Upper lobe of right lung (tissue), 1 donor: ENCODE measurements around the gene ZCCHC24. TPM values are rescaled to one million over a fixed set of nuclear protein-coding genes. Genes with fewer than 3 reads are reported as not detected.

Source experiments
- ATAC-seq: fragments of 200-7000 bp; cut with Tn5 transposase; one replicate; pipeline ENCODE4 v1.9.1; 2020; ENCODE audit warnings: mild to moderate bottlenecking, moderate library complexity
- DNase-seq: peaks from one replicate; pipeline ENCODE4 v3.0.0-alpha.2; 2020
- H3K27ac ChIP-seq: fragments of 200-600 bp; one replicate; pipeline ENCODE4 v1.8.0; 2022
- H3K27me3 ChIP-seq: fragments of 200-600 bp; one replicate; pipeline ENCODE4 v1.8.0; 2022; ENCODE audit warnings: mild to moderate bottlenecking
- H3K36me3 ChIP-seq: fragments of 200-600 bp; one replicate; pipeline ENCODE4 v1.8.0; 2022
- H3K4me1 ChIP-seq: fragments of 200-600 bp; one replicate; pipeline ENCODE4 v1.8.0; 2022
- H3K4me3 ChIP-seq: fragments of 200-600 bp; one replicate; pipeline ENCODE4 v1.8.0; 2022; ENCODE audit warnings: mild to moderate bottlenecking
- H3K9me3 ChIP-seq: fragments of 200-600 bp; one replicate; pipeline ENCODE4 v1.8.0; 2022
- CTCF ChIP-seq: fragments of 200-600 bp; IDR thresholded peaks from one replicate; pipeline ENCODE4 v1.8.0; 2022; ENCODE audit warnings: antibody characterized with exemption
- intact Hi-C: fragments of 100-400 bp; cut with DNase I; formaldehyde crosslinking; loops from one replicate; pipeline ENCODE4 v1.11.0; 2022
- total RNA-seq: library from RNA; stranded (reverse); fragmentation: NEBNext Ultra II Directional; extraction: Animal tissue kit (Norgen Biotek cat#: 25700); gene quantifications from one replicate; pipeline ENCODE4 v1.2.1, GENCODE V29; 2021
- donor health status: DM: no; HTN: yes; CAD: no; lungs with severe emphysema.

ZCCHC24 gene
- total RNA-seq, 1 donor from 2014 or later: 32.4 TPM

GRCh38 chr10:79471776-79472175 is 26.4 kb upstream of the ZCCHC24 start:
- H3K27ac ChIP-seq: no peak overlapping the region
- H3K9me3 ChIP-seq: no peaks in the 10 kb centered on the region
- no peak for ATAC-seq
- H3K27me3 ChIP-seq: no peaks in the 10 kb centered on the region
- no peak for TF ChIP-seq CTCF
- H3K36me3 ChIP-seq: no peaks in the 10 kb centered on the region
- H3K4me1 ChIP-seq: peaks cover 13% of the 10 kb centered on the region
- no peak for DNase-seq
- no peak overlapping the region for H3K4me3 ChIP-seq
- intact Hi-C loops: no loop called here

GRCh38 chr10:79470096-79470495 is 24.7 kb upstream of the ZCCHC24 start:
- Histone ChIP-seq H3K27ac (no peak overlapping the region), H3K4me1 (peaks cover 13% of the 10 kb centered on the region), H3K36me3 (no peaks in the 10 kb centered on the region), H3K27me3 (no peaks in the 10 kb centered on the region), H3K4me3 (no peak overlapping the region), H3K9me3 (no peaks in the 10 kb centered on the region)
- no peak for TF ChIP-seq CTCF
- ATAC-seq (no peak), DNase-seq (no peak)
- intact Hi-C loops: no loop called here

GRCh38 chr10:79468841-79469585 is 23.6 kb upstream of the ZCCHC24 start:
- Histone ChIP-seq H3K4me3 (no peak overlapping the region), H3K36me3 (no peaks in the 10 kb centered on the region), H3K27me3 (no peaks in the 10 kb centered on the region), H3K9me3 (no peaks in the 10 kb centered on the region), H3K4me1 (peaks cover 13% of the 10 kb centered on the region), H3K27ac (peak overlapping the region; percentile 17)
- DNase-seq (no peak), ATAC-seq (no peak)
- intact Hi-C loops: loop anchor here (5.0 kb wide), 1 partner anchor 97 kb away; no protein-coding TSS in a partner anchor
- no peak for TF ChIP-seq CTCF

GRCh38 chr10:79468015-79468560 is 22.7 kb upstream of the ZCCHC24 start:
- Histone ChIP-seq H3K27ac (peak overlapping the region; percentile 65), H3K4me1 (peaks cover 13% of the 10 kb centered on the region), H3K36me3 (no peaks in the 10 kb centered on the region), H3K27me3 (no peaks in the 10 kb centered on the region), H3K9me3 (no peaks in the 10 kb centered on the region), H3K4me3 (no peak overlapping the region)
- DNase-seq (no peak), ATAC-seq (peak; percentile 49)
- intact Hi-C loops: loop anchor here (5.0 kb wide), 1 partner anchor 96 kb away; no protein-coding TSS in a partner anchor
- no peak for TF ChIP-seq CTCF

GRCh38 chr10:79465341-79465740 is 19.9 kb upstream of the ZCCHC24 start:
- H3K4me3 ChIP-seq: no peak overlapping the region
- H3K27ac ChIP-seq: no peak overlapping the region
- TF ChIP-seq CTCF: no peak
- no peaks in the 10 kb centered on the region for H3K27me3 ChIP-seq
- no peak for DNase-seq
- no peak for ATAC-seq
- H3K36me3 ChIP-seq: no peaks in the 10 kb centered on the region
- no peaks in the 10 kb centered on the region for H3K9me3 ChIP-seq
- peaks cover 13% of the 10 kb centered on the region for H3K4me1 ChIP-seq
- intact Hi-C loops: loop anchor here (5.0 kb wide), 1 partner anchor 93 kb away; no protein-coding TSS in a partner anchor
